ENCODE data around the gene C18orf54. TPM values are rescaled to one million over a fixed set of nuclear protein-coding genes. Genes with fewer than 3 reads are reported as not detected.

C18orf54 gene
- total RNA-seq, 3 donors from 2014 or later (not counting 1 experiment from before 2014, with no cell fraction given) = 1.8 to 3.2 (median 2.0) TPM

GRCh38 chr18:54396760-54397159 is 39.1 kb downstream of the C18orf54 start:
- no peak for ATAC-seq
- Mint-ChIP-seq H3K9me3 (no peaks in the 10 kb centered on the region), H3K36me3 (no peaks in the 10 kb centered on the region), H3K27ac (no peak overlapping the region), H3K4me3 (no peak overlapping the region), H3K27me3 (ENCODE audit: low read depth in 2 of 2) (no peaks in the 10 kb centered on the region), H3K4me1 (no peaks in the 10 kb centered on the region)
- intact Hi-C loops (cut with micrococcal nuclease) = no loop called here
- no peak for TF ChIP-seq CTCF (IDR thresholded peaks at IDR 0.05)
- no peaks in the 10 kb centered on the region for H3K27me3 ChIP-seq (ENCODE audit: control insufficient read depth, insufficient read depth, low read length)
- WGBS (ENCODE audit: insufficient coverage) = no CpG with 5 or more reads among the region's 1 CpG
- H3K4me3 ChIP-seq (ENCODE audit: low read length) = no peak overlapping the region
- no peaks in the 10 kb centered on the region for H3K9me3 ChIP-seq (ENCODE audit: control insufficient read depth, insufficient read depth, low read length)
- no peaks in the 10 kb centered on the region for H3K36me3 ChIP-seq (ENCODE audit: control insufficient read depth, insufficient read depth, low read length)
- H3K4me1 ChIP-seq (ENCODE audit: control insufficient read depth, insufficient read depth, low read length) = no peaks in the 10 kb centered on the region
- H3K27ac ChIP-seq (ENCODE audit: low read length) = no peak overlapping the region
- no peak for DNase-seq

- intact Hi-C loops (cut with micrococcal nuclease) = no loop called here
- Histone ChIP-seq H3K4me3 (ENCODE audit: low read length) (no peak overlapping the region), H3K36me3 (ENCODE audit: control insufficient read depth, insufficient read depth, low read length) (no peaks in the 10 kb centered on the region), H3K27ac (ENCODE audit: low read length) (no peak overlapping the region), H3K4me1 (ENCODE audit: control insufficient read depth, insufficient read depth, low read length) (no peaks in the 10 kb centered on the region), H3K27me3 (ENCODE audit: control insufficient read depth, insufficient read depth, low read length) (no peaks in the 10 kb centered on the region), H3K9me3 (ENCODE audit: control insufficient read depth, insufficient read depth, low read length) (no peaks in the 10 kb centered on the region)
- H3K27ac Mint-ChIP-seq = no peak overlapping the region
- H3K4me1 Mint-ChIP-seq = no peaks in the 10 kb centered on the region
- H3K36me3 Mint-ChIP-seq = no peaks in the 10 kb centered on the region
- ATAC-seq = no peak
- H3K9me3 Mint-ChIP-seq = no peaks in the 10 kb centered on the region
- no peak for TF ChIP-seq CTCF (IDR thresholded peaks at IDR 0.05)
- peaks cover 7 to 11% of the 10 kb centered on the region in 2 donors for H3K27me3 Mint-ChIP-seq (ENCODE audit: low read depth in 2 of 2)
- H3K4me3 Mint-ChIP-seq = no peak overlapping the region
- no peak for DNase-seq
Observed at GRCh38 chr18:54405290-54405689, 47.6 kb downstream of the C18orf54 start.

- Mint-ChIP-seq H3K4me3 (no peak overlapping the region), H3K27me3 (ENCODE audit: low read depth in 2 of 2) (peaks cover 7 to 15% of the 10 kb centered on the region in 2 donors)
Observed at GRCh38 chr18:54411781-54412180, 54.1 kb downstream of the C18orf54 start.

More at GRCh38 chr18:54411781-54412180, 54.1 kb downstream of the C18orf54 start:
- Histone ChIP-seq H3K4me3 (ENCODE audit: low read length) (no peak overlapping the region), H3K9me3 (ENCODE audit: control insufficient read depth, insufficient read depth, low read length) (no peaks in the 10 kb centered on the region), H3K27ac (ENCODE audit: low read length) (no peak overlapping the region), H3K27me3 (ENCODE audit: control insufficient read depth, insufficient read depth, low read length) (no peaks in the 10 kb centered on the region), H3K4me1 (ENCODE audit: control insufficient read depth, insufficient read depth, low read length) (no peaks in the 10 kb centered on the region), H3K36me3 (ENCODE audit: control insufficient read depth, insufficient read depth, low read length) (no peaks in the 10 kb centered on the region)
- no peak overlapping the region for H3K27ac Mint-ChIP-seq
- H3K4me1 Mint-ChIP-seq = no peaks in the 10 kb centered on the region
- intact Hi-C loops (cut with micrococcal nuclease) = loop anchor here (10.0 kb wide), 1 partner anchor 57 kb away; the partner anchor contains the start of genes C18orf54 and STARD6
- WGBS (ENCODE audit: insufficient coverage) = no CpG with 5 or more reads among the region's 1 CpG
- no peaks in the 10 kb centered on the region for H3K9me3 Mint-ChIP-seq
- H3K36me3 Mint-ChIP-seq = no peaks in the 10 kb centered on the region
- DNase-seq (no peak), ATAC-seq (no peak)
- TF ChIP-seq CTCF (IDR thresholded peaks at IDR 0.05) = no peak

All from natural killer cell (primary cell).